Stomach (tissue), 4 donors: ENCODE results near the gene TRIOBP.

Experiments used
- EP300 ChIP-seq: sonication (generic); formaldehyde crosslinking; IDR thresholded peaks from one replicate; pipeline ENCODE4 v1.6.1; 2017; ENCODE audit warnings: antibody characterized with exemption
- TF ChIP-seq, protein P1 (sequence below), 7 experiments: fragments of 450-650 bp in 4 of 7; fragments of 200-600 bp in 3 of 7; sonication (generic) in 3 of 7; IDR thresholded peaks; one replicate each; pipeline ENCODE4 v1.5.1; 2016 to 2019; ENCODE audit warnings: antibody characterized with exemption in 7 of 7, control low read depth in 2 of 7, mild to moderate bottlenecking in 1 of 7

DNA sequence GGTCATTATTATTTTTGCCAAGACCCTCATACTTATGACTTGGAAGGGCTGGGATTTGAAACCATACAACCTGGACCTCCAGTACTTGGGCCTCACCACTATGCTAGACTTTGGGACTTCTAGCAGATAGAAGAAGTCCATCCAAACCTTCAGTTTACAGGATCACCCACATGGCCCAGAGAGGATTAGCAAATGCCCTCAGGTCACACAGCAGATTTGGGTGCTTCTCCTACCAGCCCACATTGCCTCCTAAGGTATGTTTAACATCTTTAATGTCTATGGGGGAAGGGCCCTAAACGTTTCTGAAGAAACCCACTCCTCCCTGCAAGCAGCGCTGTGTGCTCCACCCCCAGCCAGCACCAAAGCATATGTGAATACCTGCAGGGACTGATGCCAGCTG, 93.4 kb downstream of the TRIOBP start:
- TF ChIP-seq, protein P1, sequence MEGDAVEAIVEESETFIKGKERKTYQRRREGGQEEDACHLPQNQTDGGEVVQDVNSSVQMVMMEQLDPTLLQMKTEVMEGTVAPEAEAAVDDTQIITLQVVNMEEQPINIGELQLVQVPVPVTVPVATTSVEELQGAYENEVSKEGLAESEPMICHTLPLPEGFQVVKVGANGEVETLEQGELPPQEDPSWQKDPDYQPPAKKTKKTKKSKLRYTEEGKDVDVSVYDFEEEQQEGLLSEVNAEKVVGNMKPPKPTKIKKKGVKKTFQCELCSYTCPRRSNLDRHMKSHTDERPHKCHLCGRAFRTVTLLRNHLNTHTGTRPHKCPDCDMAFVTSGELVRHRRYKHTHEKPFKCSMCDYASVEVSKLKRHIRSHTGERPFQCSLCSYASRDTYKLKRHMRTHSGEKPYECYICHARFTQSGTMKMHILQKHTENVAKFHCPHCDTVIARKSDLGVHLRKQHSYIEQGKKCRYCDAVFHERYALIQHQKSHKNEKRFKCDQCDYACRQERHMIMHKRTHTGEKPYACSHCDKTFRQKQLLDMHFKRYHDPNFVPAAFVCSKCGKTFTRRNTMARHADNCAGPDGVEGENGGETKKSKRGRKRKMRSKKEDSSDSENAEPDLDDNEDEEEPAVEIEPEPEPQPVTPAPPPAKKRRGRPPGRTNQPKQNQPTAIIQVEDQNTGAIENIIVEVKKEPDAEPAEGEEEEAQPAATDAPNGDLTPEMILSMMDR (IDR thresholded peaks at IDR 0.05): no peak
- TF ChIP-seq EP300: no peak
